GM18858 (cell line): ENCODE results near the gene INHBB.

ENCODE experiments used
- ATAC-seq: cut with Tn5 transposase; IDR thresholded peaks from one replicate; pipeline ENCODE4 v1.9.1; 2021; ENCODE audit not compliant: unreplicated experiment

INHBB gene

DNA sequence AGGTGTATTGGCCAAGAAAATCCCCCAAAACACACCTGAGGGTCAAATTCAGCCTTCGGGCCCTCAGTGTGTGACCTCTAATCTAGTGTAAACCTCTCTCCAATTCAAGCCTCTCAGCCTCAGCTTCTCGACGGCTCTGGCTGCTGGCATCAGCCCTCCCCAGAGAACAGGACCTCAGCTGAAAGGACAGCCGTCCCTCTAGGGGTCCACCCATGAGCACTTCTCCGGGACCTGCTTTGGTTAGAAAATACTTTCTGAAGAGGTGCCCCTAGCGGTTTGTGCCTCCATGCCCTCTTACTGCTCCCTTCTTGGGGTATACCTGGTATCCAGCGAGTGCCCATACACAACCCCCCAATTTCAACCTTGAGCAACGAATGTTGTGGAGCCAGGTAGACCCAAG, 48.8 kb downstream of the INHBB start:
- ATAC-seq: no peak

DNA sequence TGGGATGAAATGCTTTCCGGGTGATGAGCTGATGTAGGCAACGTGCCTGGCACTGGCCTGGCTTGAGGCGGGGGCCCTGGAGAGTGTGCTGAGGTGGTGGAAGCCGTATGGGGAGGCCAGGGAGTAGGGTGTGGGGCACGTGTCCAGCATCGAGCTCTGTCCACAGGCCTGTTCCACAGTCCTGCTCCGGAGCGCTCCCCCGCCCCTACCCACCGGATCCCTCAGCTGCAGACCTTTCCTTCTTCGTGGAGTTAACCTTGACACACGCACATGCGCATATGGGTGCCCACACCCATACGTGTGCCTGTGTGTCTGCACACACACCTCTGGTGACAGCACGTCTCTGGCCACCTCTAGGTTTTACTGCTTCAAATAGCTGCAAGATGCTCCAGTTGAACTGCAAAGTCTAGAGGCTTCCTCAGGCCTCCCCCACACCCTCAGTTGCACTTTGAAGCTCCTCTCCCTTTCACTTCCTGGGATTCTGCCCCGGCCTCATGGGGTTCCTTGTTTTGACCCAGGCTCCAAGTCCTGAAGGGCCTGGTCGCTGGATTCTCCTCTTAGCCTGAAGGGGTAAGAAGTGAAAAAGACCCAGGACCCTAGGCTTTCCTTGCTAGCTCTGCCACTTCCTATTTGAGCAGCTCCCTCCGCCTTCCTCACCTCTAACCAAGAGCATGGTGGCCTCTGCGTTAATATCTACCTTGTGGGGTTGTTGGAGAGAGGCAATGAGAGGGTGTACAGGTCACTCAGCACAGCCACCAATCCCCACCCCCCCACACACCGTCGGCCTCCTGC, 49.5 kb downstream of the INHBB start:
- no peak for ATAC-seq

GRCh38 chr2:120396013-120396860, 50.3 kb downstream of the INHBB start:
- ATAC-seq: no peak

- ATAC-seq: no peak
Measured at GRCh38 chr2:120396861-120397811, 51.2 kb downstream of the INHBB start.

GRCh38 chr2:120398051-120398995, 52.4 kb downstream of the INHBB start:
- no peak for ATAC-seq

GRCh38 chr2:120398996-120399888, 53.3 kb downstream of the INHBB start:
- no peak for ATAC-seq

DNA sequence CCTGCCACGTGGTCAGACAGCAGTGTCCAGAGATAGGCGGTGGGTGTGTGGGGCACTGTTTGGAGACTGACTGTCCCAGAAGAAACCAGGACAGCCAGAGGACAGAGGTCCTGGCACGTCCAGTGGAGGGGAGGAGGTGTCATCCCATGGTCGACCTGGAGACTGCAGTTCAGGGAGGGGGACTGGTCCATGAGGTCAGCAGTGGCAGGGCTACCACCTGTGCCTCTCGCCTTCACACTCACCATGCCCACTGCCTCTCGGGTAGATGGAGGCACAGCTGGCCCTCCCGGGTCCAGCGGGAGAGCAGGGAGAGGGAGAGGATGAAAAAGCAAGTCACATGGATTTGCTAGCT, 53.9 kb downstream of the INHBB start:
- no peak for ATAC-seq

DNA sequence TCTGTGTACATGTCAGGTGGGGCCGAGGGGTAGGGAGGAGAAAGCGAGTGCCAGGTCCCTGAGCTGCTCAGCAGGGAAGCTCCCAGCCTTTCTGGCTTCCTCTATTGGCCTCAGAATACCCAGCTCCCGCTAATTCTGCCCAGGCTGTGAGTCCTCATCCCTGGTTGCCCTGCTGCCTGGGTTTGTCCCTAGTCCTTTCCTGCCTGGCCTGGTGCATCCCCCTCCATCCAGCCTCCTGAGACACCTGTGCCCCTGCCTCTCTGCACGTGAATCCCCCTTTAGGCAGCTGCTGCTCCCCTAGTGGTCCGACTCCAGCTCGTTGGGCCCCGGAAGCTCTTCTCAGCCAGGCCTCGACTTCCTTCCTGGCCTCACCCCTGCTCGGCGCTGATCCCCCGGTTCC, 54.6 kb downstream of the INHBB start:
- no peak for ATAC-seq
